ENCODE results near the gene BOLA3.

DNA sequence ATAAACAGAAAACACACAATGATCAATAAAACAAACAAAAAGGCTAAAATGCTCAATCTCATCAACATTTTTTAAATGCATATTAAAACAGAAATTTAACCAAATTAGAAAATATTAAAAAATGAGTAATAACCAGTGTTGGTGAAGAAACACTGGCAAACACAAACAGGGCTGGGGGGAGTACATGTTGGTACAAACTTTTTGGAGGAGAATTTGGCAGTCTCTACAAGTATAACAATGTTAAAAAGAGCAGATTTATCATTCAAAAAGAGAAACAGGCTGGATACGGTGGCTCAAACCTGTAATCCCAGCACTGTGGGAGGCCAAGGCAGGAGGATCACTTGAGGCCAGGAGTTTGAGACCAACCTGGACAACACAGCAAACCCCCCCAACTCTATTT is 17.0 kb upstream of the BOLA3 start:
- TF ChIP-seq, protein P1, sequence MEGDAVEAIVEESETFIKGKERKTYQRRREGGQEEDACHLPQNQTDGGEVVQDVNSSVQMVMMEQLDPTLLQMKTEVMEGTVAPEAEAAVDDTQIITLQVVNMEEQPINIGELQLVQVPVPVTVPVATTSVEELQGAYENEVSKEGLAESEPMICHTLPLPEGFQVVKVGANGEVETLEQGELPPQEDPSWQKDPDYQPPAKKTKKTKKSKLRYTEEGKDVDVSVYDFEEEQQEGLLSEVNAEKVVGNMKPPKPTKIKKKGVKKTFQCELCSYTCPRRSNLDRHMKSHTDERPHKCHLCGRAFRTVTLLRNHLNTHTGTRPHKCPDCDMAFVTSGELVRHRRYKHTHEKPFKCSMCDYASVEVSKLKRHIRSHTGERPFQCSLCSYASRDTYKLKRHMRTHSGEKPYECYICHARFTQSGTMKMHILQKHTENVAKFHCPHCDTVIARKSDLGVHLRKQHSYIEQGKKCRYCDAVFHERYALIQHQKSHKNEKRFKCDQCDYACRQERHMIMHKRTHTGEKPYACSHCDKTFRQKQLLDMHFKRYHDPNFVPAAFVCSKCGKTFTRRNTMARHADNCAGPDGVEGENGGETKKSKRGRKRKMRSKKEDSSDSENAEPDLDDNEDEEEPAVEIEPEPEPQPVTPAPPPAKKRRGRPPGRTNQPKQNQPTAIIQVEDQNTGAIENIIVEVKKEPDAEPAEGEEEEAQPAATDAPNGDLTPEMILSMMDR (IDR thresholded peaks at IDR 0.05; ENCODE audit: low read depth, low read length, missing input control): no peak
- TF ChIP-seq JUND (IDR thresholded peaks at IDR 0.05) (no peak), NR2F2 (IDR thresholded peaks at IDR 0.05) (no peak), FOXA1 (IDR thresholded peaks at IDR 0.05) (no peak), SP1 (IDR thresholded peaks at IDR 0.05) (no peak)

Measured in liver (tissue), 3 donors.